ENCODE measurements around the gene TFCP2L1. TPM values are rescaled to one million over a fixed set of nuclear protein-coding genes. Genes with fewer than 3 reads are reported as not detected.

The TFCP2L1 gene
- total and polyA plus RNA-seq, 2 of the 4 experiments (the other 2 are of a cell fraction): not detected

- no peak overlapping the region for H2AK5ac ChIP-seq (ENCODE audit: low read depth, low read length)
- no peak overlapping the region for H2BK15ac ChIP-seq (ENCODE audit: low read depth, low read length)
- WGBS, 2 experiments (ENCODE audit: extremely low coverage in 2 of 2, insufficient read length in 1 of 2): 57% methylated on average over 2 of the region's 3 CpGs; no CpG with 5 or more reads in 1 of the 2 experiments
- no peak overlapping the region for H3K9ac ChIP-seq (ENCODE audit: low read depth, low read length)
- no peak overlapping the region for H3K14ac ChIP-seq (replicated peaks; ENCODE audit: low read depth, low read length)
- no peaks in the 10 kb centered on the region for H3K36me3 ChIP-seq (ENCODE audit: control insufficient read depth, insufficient read depth, low read length)
- H3K4me1 ChIP-seq (ENCODE audit: control insufficient read depth, insufficient read depth, low read length): no peaks in the 10 kb centered on the region
- no peak overlapping the region for H2BK20ac ChIP-seq (ENCODE audit: low read depth, low read length)
- H3K9me1 ChIP-seq (ENCODE audit: insufficient read depth, low read length): no peaks in the 10 kb centered on the region
- in situ Hi-C loops (cut with MboI; ENCODE audit: low sequenced_read_pairs) (no loop called here), dilution Hi-C loops (cut with HindIII; ENCODE audit: low sequenced_read_pairs, unreplicated experiment) (no loop called here), intact Hi-C loops (cut with micrococcal nuclease) (no loop called here)
- CTCF ChIA-PET: no interaction called here
- no peak overlapping the region for H3K56ac ChIP-seq (ENCODE audit: extremely low read depth, insufficient read depth, low read length)
- POLR2A ChIA-PET (ENCODE audit: unreplicated experiment): no interaction called here
- no peak overlapping the region for H4K8ac ChIP-seq (ENCODE audit: low read depth in 2 of 2, low read length in 2 of 2)
- no peak overlapping the region for H3K18ac ChIP-seq (ENCODE audit: low read depth, low read length)
- no TSS peak for BruUV-seq (replicated peaks)
- H4K5ac ChIP-seq (ENCODE audit: low read depth, low read length): no peak overlapping the region
- no peak overlapping the region for H2BK120ac ChIP-seq (ENCODE audit: low read depth, low read length)
- H4K20me1 ChIP-seq (ENCODE audit: insufficient read depth, low read length): no peaks in the 10 kb centered on the region
- no peak overlapping the region for H3K4me3 ChIP-seq (ENCODE audit: insufficient read depth, low read depth, low read length)
- ATAC-seq (ENCODE audit: low read depth) (no peak), DNase-seq (no peak)
- H4K91ac ChIP-seq (ENCODE audit: insufficient read depth, low read depth, low read length): no peak overlapping the region
- H2AFZ ChIP-seq (replicated peaks; ENCODE audit: low read length, poor library complexity): no peak overlapping the region
- no peak overlapping the region for H3K27ac ChIP-seq (ENCODE audit: insufficient read depth, low read length)
- no peak overlapping the region for H3K23ac ChIP-seq (ENCODE audit: low read depth, low read length)
- no peaks in the 10 kb centered on the region for H3K79me1 ChIP-seq (ENCODE audit: low read depth in 1 of 2, low read length in 2 of 2)
- no peak overlapping the region for H3K4me2 ChIP-seq (ENCODE audit: low read depth, low read length)
- no peak overlapping the region for H2AK9ac ChIP-seq (replicated peaks; ENCODE audit: low read depth, low read length, poor library complexity)
- H3K27me3 ChIP-seq (ENCODE audit: control insufficient read depth, insufficient read depth, low read length): peaks cover 7% of the 10 kb centered on the region; the same call in 1 of the 2 replicates
- H3K9me3 ChIP-seq (ENCODE audit: control insufficient read depth, insufficient read depth, low read length): no peaks in the 10 kb centered on the region
- no peak overlapping the region for H2BK5ac ChIP-seq (ENCODE audit: low read depth, low read length, poor library complexity, severe bottlenecking)
- no peak for TF ChIP-seq FOS (IDR thresholded peaks at IDR 0.05; ENCODE audit: low read depth, low read length)
- TF ChIP-seq SMC3 (IDR thresholded peaks at IDR 0.05; ENCODE audit: low read depth, low read length): no peak
- TF ChIP-seq NFE2L2 (IDR thresholded peaks at IDR 0.05; ENCODE audit: low read depth, low read length): no peak
- TF ChIP-seq CHD1 (IDR thresholded peaks at IDR 0.05; ENCODE audit: low read depth, low read length): no peak
- no peak for TF ChIP-seq USF2 (IDR thresholded peaks at IDR 0.05; ENCODE audit: low read depth, low read length)
- TF ChIP-seq MAFK (IDR thresholded peaks at IDR 0.05; ENCODE audit: low read depth, low read length): no peak
- no peak for TF ChIP-seq BHLHE40 (IDR thresholded peaks at IDR 0.05; ENCODE audit: low read depth, low read length)
- TF ChIP-seq, protein P1, sequence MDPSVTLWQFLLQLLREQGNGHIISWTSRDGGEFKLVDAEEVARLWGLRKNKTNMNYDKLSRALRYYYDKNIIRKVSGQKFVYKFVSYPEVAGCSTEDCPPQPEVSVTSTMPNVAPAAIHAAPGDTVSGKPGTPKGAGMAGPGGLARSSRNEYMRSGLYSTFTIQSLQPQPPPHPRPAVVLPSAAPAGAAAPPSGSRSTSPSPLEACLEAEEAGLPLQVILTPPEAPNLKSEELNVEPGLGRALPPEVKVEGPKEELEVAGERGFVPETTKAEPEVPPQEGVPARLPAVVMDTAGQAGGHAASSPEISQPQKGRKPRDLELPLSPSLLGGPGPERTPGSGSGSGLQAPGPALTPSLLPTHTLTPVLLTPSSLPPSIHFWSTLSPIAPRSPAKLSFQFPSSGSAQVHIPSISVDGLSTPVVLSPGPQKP (IDR thresholded peaks at IDR 0.05; ENCODE audit: borderline replicate concordance, low read depth, low read length): no peak
- no peak for TF ChIP-seq RAD21 (IDR thresholded peaks at IDR 0.05; ENCODE audit: low read length)
- TF ChIP-seq CEBPB (IDR thresholded peaks at IDR 0.05; ENCODE audit: low read depth, low read length): no peak
- no peak for TF ChIP-seq POLR2A (IDR thresholded peaks at IDR 0.05; ENCODE audit: low read depth, low read length)
- no peak overlapping the region for H3K4ac ChIP-seq (ENCODE audit: low read depth, low read length)
These were observed 96.0 kb downstream of the TFCP2L1 start for GRCh38 chr2:121189011-121189410.
